Nephron progenitor cell (in vitro differentiated cells): ENCODE results near the gene TMA7.

ENCODE experiments used
- DNase-seq: peaks from one replicate; pipeline ENCODE4 v3.0.0; 2021
- H3K27ac Mint-ChIP-seq: 2 replicates; pipeline ENCODE4 v1.8.0; 2021; ENCODE audit warnings: mild to moderate bottlenecking, moderate library complexity, mixed read lengths
- H3K27me3 Mint-ChIP-seq: 2 replicates; pipeline ENCODE4 v1.8.0; 2021; ENCODE audit warnings: mild to moderate bottlenecking, low read depth, mixed read lengths; ENCODE audit not compliant: poor library complexity
- H3K36me3 Mint-ChIP-seq: 2 replicates; pipeline ENCODE4 v1.8.0; 2021; ENCODE audit warnings: low read depth, mixed read lengths
- H3K4me1 Mint-ChIP-seq: 2 replicates; pipeline ENCODE4 v1.8.0; 2021; ENCODE audit warnings: mixed read lengths
- H3K4me3 Mint-ChIP-seq: 2 replicates; pipeline ENCODE4 v1.8.0; 2021; ENCODE audit warnings: mild to moderate bottlenecking, moderate library complexity, mixed read lengths
- H3K9me3 Mint-ChIP-seq: 2 replicates; pipeline ENCODE4 v1.8.0; 2021; ENCODE audit warnings: mild to moderate bottlenecking, moderate library complexity, mixed read lengths
- TF ChIP-seq, protein P1 (sequence below): fragments of 200-600 bp; sonication (generic); IDR thresholded peaks from 2 replicates; pipeline ENCODE4 v1.5.0; 2021; ENCODE audit warnings: antibody characterized with exemption

The TMA7 gene

DNA sequence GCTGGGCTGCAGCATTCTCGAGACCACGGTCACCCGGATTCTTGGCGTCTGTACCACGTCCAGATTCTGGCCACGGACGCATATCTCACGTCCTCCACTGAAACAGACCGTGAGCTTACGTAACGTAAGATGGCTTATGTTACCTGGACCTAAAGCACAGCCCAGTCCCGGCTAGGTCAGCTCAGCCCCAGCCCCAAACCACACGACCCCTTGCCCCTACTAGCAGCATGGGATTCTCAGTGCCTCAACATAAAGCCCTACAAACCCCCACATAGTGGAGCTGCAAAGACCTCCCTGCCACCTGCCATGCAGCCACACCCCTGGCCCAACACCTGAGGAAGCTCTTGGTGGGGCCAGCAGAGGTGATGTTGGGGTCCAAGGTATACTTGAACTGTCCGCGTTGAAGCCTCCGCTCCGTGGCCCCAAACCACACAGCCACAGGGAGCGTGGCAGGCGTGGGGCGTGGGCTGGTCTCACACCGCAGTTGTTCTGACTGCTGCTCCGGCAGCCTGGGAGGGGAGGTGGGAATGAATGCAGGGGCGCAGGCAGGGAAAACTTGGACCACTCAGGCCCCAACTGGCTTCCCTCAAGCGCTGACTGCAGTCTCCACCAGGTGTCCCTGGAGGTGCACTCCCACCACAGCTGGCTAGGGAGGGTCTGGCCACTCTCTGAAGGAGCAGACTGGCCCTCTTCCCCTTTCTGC, 24.7 kb upstream of the TMA7 start:
- Mint-ChIP-seq H3K27me3 (peaks cover 3% of the 10 kb centered on the region), H3K27ac (no peak overlapping the region), H3K4me1 (no peaks in the 10 kb centered on the region), H3K9me3 (no peaks in the 10 kb centered on the region), H3K36me3 (peaks cover 23% of the 10 kb centered on the region), H3K4me3 (no peak overlapping the region)
- TF ChIP-seq, protein P1, sequence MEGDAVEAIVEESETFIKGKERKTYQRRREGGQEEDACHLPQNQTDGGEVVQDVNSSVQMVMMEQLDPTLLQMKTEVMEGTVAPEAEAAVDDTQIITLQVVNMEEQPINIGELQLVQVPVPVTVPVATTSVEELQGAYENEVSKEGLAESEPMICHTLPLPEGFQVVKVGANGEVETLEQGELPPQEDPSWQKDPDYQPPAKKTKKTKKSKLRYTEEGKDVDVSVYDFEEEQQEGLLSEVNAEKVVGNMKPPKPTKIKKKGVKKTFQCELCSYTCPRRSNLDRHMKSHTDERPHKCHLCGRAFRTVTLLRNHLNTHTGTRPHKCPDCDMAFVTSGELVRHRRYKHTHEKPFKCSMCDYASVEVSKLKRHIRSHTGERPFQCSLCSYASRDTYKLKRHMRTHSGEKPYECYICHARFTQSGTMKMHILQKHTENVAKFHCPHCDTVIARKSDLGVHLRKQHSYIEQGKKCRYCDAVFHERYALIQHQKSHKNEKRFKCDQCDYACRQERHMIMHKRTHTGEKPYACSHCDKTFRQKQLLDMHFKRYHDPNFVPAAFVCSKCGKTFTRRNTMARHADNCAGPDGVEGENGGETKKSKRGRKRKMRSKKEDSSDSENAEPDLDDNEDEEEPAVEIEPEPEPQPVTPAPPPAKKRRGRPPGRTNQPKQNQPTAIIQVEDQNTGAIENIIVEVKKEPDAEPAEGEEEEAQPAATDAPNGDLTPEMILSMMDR = no peak
- no peak for DNase-seq

- Mint-ChIP-seq H3K27me3 (peaks cover 3% of the 10 kb centered on the region), H3K9me3 (no peaks in the 10 kb centered on the region), H3K4me3 (no peak overlapping the region), H3K4me1 (no peaks in the 10 kb centered on the region), H3K36me3 (peaks cover 23% of the 10 kb centered on the region), H3K27ac (no peak overlapping the region)
- TF ChIP-seq, protein P1 = no peak
- no peak for DNase-seq
Observed at GRCh38 chr3:48416091-48416505, 24.0 kb upstream of the TMA7 start.

DNA sequence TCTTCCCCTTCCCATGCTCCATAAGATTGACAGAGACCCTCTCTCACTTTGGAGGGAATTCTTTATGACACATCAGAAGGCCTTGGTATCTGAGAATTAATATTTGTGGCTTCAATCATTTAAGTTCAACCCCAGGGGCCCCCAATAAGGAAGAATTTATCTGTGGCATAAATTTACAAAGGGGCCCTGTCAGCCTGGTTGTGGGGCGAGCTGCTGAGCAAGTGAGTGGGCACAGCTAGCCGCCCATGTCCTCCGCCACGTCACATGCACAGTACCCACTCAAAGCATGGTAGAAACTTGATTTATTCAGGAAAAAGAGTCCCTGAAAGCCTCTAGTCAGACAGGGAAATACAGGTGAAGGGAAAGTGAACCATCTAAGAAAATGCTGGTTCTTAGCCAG, 23.5 kb upstream of the TMA7 start:
- H3K4me1 Mint-ChIP-seq = no peaks in the 10 kb centered on the region
- no peak for DNase-seq
- peak overlapping the region; percentile 66 for H3K27ac Mint-ChIP-seq

GRCh38 chr3:48417529-48418108, 22.4 kb upstream of the TMA7 start:
- no peak for DNase-seq
- Mint-ChIP-seq H3K27ac (no peak overlapping the region), H3K9me3 (no peaks in the 10 kb centered on the region), H3K4me1 (no peaks in the 10 kb centered on the region), H3K36me3 (peaks cover 18% of the 10 kb centered on the region), H3K27me3 (peaks cover 3% of the 10 kb centered on the region), H3K4me3 (no peak overlapping the region)
- TF ChIP-seq, protein P1 = no peak

More for the DNA sequence above, 23.5 kb upstream of the TMA7 start:
- H3K27me3 Mint-ChIP-seq = peaks cover 3% of the 10 kb centered on the region
- H3K9me3 Mint-ChIP-seq = no peaks in the 10 kb centered on the region
- TF ChIP-seq, protein P1 = no peak
- H3K36me3 Mint-ChIP-seq = peaks cover 22% of the 10 kb centered on the region
- H3K4me3 Mint-ChIP-seq = no peak overlapping the region

- H3K4me3 Mint-ChIP-seq = no peak overlapping the region
- peaks cover 5% of the 10 kb centered on the region for H3K4me1 Mint-ChIP-seq
- H3K9me3 Mint-ChIP-seq = no peaks in the 10 kb centered on the region
- H3K27me3 Mint-ChIP-seq = peaks cover 3% of the 10 kb centered on the region
- DNase-seq = no peak
- H3K27ac Mint-ChIP-seq = no peak overlapping the region
- H3K36me3 Mint-ChIP-seq = peaks cover 17% of the 10 kb centered on the region
- TF ChIP-seq, protein P1 = no peak
Observed at GRCh38 chr3:48418140-48418539, 21.9 kb upstream of the TMA7 start.

DNA sequence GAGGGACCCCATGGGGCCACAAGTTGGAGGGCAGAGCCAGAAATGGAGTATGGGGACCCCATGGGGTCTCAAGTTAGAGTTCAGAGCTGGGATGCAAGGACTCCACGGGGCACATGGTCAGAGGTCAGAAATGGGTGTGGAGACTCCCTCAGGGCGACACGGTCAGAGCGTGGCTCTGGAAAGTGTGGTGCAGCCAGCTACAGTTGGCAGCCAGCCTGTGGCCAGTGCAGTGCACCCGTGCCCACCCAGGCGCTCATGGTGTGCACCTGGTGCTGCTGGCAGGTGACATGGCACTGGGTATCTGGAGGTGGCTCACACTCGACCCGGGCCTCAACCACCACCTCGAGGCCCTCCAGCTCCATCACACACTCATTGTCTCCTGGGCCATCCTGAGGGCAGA, 21.4 kb upstream of the TMA7 start:
- Mint-ChIP-seq H3K9me3 (no peaks in the 10 kb centered on the region), H3K4me3 (no peak overlapping the region)

More for the DNA sequence above, 21.4 kb upstream of the TMA7 start:
- H3K4me1 Mint-ChIP-seq = peaks cover 7% of the 10 kb centered on the region
- H3K27me3 Mint-ChIP-seq = peaks cover 3% of the 10 kb centered on the region
- DNase-seq = no peak
- TF ChIP-seq, protein P1 = no peak
- peaks cover 13% of the 10 kb centered on the region for H3K36me3 Mint-ChIP-seq
- H3K27ac Mint-ChIP-seq = peak overlapping the region; percentile 72
